Stomach (tissue), 9 donors: ENCODE results near the gene AMBP. TPM values are rescaled to one million over a fixed set of nuclear protein-coding genes. Genes with fewer than 3 reads are reported as not detected.

Experiments used
- DNase-seq, 2 donors: peaks; one replicate each; pipeline versions ENCODE4 v3.0.0 to v3.0.0-alpha.2; 2013 to 2019
- H3K27ac ChIP-seq, 5 donors: fragments of 200-600 bp in 4 of 5; sonication (generic) in 4 of 5; one replicate each; pipeline ENCODE4 v1.5.1; 2013 to 2019; ENCODE audit warnings: mild to moderate bottlenecking in 1 of 5, moderate library complexity in 1 of 5
- H3K27me3 ChIP-seq, 3 donors: fragments of 200-600 bp; sonication (generic); one replicate each; pipeline ENCODE4 v1.5.1; 2017 to 2019; ENCODE audit warnings: mixed run types in 1 of 3
- H3K36me3 ChIP-seq, 4 donors: fragments of 200-600 bp; sonication (generic); 1 replicate in 3 of 4; 2 replicates in 1 of 4; pipeline ENCODE4 v1.5.1; 2016 to 2019
- H3K4me1 ChIP-seq, 4 donors: fragments of 200-600 bp; sonication (generic); one replicate each; pipeline ENCODE4 v1.5.1; 2016 to 2019
- H3K4me3 ChIP-seq, 4 donors: fragments of 200-600 bp; sonication (generic) in 3 of 4; one replicate each; pipeline ENCODE4 v1.5.1; 2016 to 2019; ENCODE audit warnings: mild to moderate bottlenecking in 1 of 4
- H3K9me3 ChIP-seq, 4 donors: fragments of 200-600 bp; sonication (generic); one replicate each; pipeline ENCODE4 v1.5.1; 2016 to 2019
- EP300 ChIP-seq: sonication (generic); formaldehyde crosslinking; IDR thresholded peaks from one replicate; pipeline ENCODE4 v1.6.1; 2017; ENCODE audit warnings: antibody characterized with exemption
- POLR2A ChIP-seq, 4 donors: fragments of 450-650 bp; IDR thresholded peaks; one replicate each; pipeline ENCODE4 v1.6.1; 2016; ENCODE audit warnings: antibody characterized with exemption in 4 of 4, control low read depth in 2 of 4, mild to moderate bottlenecking in 1 of 4, moderate library complexity in 1 of 4
- POLR2AphosphoS5 ChIP-seq, 3 donors: sonication (generic); formaldehyde crosslinking; IDR thresholded peaks; one replicate each; pipeline ENCODE4 v1.6.1; 2016; ENCODE audit warnings: antibody characterized with exemption in 3 of 3
- WGBS, 5 donors: extraction: QIAGEN DNeasy Blood & Tissue Kit in 3 of 5; methylation state at CpG; one replicate each; pipeline versions ENCODE4 v1.1.5 to v1.1.7; 2013 to 2018; 5-methylcytosine and 5-hydroxymethylcytosine counted together
- intact Hi-C: fragments of 100-400 bp; cut with DNase I; formaldehyde crosslinking; loops from one replicate; pipeline ENCODE4 v1.15.1; 2023; ENCODE audit warnings: low total_unique reads
- polyA plus RNA-seq, 3 donors: library from polyadenylated mRNA; stranded (reverse); fragments of 200-250 nt; gene quantifications; one replicate each; pipeline ENCODE4 v1.2.3, GENCODE V29; 2013
- total RNA-seq, 5 donors: library from RNA; depleted of rRNA; stranded (reverse); fragments of >200 nt; gene quantifications; one replicate each; pipeline versions ENCODE4 v1.1.0 to v1.2.3, GENCODE V29; 2014 to 2016
- TF ChIP-seq, protein P1 (sequence below), 7 experiments: fragments of 450-650 bp in 4 of 7; fragments of 200-600 bp in 3 of 7; sonication (generic) in 3 of 7; IDR thresholded peaks; one replicate each; pipeline ENCODE4 v1.5.1; 2016 to 2019; ENCODE audit warnings: antibody characterized with exemption in 7 of 7, control low read depth in 2 of 7, mild to moderate bottlenecking in 1 of 7
- donor health status: healthy with polysubstance abuse.
- donor health status: Bipolar disorder and iron deficiency.
- donor health status: healthy.

AMBP gene
- total and polyA plus RNA-seq, 8 donors, result 0.89 to 3.3 (median 2.5) TPM; not detected in 2

DNA sequence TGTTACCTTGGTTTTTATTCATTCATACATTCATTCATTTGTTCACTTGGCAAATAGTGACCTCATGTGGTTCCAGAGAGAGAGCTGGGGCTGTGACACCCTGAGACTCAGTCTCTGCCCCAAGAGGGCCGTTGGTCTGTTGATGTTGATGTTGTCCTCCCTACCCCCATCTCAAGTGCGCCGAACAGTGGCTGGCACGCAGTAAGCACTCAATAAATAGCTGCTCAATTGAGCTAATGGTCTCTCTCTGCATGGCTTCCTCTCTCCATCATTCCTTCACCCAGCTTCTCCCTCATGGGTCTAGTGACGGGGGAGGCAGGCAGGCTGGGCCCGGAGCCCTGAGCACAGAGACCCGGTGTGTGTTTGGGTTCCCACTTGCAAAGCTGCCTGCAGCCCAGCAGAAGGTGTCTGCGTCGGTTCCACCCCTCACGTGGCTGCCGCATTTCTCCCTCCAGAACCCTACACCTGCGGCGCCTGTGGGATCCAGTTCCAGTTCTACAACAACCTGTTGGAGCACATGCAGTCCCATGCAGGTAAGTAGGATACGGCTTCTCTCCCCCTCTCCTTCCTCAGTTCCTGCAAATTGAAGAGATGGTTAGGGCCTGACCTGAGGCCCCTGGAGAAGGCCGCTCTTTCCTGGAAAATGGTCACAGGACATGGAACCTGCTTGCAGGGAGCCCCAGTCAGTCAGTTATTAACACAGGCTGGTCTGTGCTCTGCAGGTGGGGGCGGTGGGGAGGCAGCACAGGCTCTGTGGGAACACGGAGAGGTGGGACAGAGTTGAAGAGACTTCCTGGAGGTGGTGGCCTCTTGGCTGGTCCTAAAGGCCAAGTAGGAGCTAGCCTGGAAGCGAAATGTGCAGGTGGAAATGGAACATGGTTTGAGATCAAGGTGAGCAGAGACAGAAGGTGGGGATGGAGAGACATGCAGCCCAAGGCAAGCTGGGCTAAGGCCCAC, 42.0 kb downstream of the AMBP start:
- WGBS, 5 donors, result 93 to 96% (median 96%) methylated on average over 18 of the region's 18 CpGs
- no peaks in the 10 kb centered on the region for H3K27me3 ChIP-seq
- no peaks in the 10 kb centered on the region for H3K4me1 ChIP-seq
- H3K9me3 ChIP-seq, result no peaks in the 10 kb centered on the region
- peaks cover 16 to 87% (median 85%) of the 10 kb centered on the region in 4 donors for H3K36me3 ChIP-seq
- intact Hi-C loops, result no loop called here
- H3K4me3 ChIP-seq, result no peak overlapping the region
- TF ChIP-seq EP300, result no peak
- TF ChIP-seq POLR2AphosphoS5 (IDR thresholded peaks at IDR 0.05), result no peak
- no peak for TF ChIP-seq POLR2A (IDR thresholded peaks at IDR 0.05)
- TF ChIP-seq, protein P1, sequence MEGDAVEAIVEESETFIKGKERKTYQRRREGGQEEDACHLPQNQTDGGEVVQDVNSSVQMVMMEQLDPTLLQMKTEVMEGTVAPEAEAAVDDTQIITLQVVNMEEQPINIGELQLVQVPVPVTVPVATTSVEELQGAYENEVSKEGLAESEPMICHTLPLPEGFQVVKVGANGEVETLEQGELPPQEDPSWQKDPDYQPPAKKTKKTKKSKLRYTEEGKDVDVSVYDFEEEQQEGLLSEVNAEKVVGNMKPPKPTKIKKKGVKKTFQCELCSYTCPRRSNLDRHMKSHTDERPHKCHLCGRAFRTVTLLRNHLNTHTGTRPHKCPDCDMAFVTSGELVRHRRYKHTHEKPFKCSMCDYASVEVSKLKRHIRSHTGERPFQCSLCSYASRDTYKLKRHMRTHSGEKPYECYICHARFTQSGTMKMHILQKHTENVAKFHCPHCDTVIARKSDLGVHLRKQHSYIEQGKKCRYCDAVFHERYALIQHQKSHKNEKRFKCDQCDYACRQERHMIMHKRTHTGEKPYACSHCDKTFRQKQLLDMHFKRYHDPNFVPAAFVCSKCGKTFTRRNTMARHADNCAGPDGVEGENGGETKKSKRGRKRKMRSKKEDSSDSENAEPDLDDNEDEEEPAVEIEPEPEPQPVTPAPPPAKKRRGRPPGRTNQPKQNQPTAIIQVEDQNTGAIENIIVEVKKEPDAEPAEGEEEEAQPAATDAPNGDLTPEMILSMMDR (IDR thresholded peaks at IDR 0.05), result no peak
- DNase-seq, result no peak
- no peak overlapping the region for H3K27ac ChIP-seq

DNA sequence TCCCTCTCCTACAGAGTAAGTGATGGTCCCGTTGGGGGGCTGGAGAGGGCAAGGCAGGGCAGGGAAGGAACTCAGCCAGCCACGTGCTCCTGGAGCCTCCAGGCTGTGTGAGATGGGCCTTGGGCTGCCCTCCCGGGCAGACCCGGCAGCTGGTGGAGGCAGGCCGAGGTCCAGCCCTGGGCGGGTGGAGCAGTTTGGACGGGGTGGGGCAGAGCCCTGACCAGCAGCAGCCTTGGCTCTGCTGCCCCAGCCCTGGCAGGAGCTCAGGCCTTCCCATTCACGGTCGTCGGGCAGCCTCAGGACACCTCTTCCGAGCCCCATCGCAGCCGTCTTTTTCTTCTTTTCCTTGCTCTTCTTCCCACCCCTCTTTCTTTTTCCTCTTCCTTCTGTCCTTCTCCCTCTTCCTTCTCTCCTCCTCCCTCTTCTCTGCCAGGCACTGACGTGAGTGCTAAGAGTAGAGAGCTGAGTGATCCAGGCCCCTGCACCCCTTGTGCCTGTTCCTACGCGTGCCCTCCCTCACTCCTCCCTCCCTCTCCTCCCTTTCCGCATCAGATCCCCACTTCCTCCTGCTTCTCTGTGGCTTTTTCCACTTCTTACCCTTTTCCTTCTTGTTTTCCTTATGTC, 42.8 kb downstream of the AMBP start:
- Histone ChIP-seq H3K4me3 (no peak overlapping the region), H3K27ac (no peak overlapping the region), H3K36me3 (peaks cover 16 to 93% (median 91%) of the 10 kb centered on the region in 4 donors), H3K27me3 (no peaks in the 10 kb centered on the region), H3K9me3 (no peaks in the 10 kb centered on the region), H3K4me1 (no peaks in the 10 kb centered on the region)
- no peak for DNase-seq
- TF ChIP-seq EP300, result no peak
- TF ChIP-seq POLR2A (IDR thresholded peaks at IDR 0.05), result no peak
- TF ChIP-seq, protein P1 (IDR thresholded peaks at IDR 0.05), result no peak
- intact Hi-C loops, result no loop called here
- WGBS, 5 donors, result 62 to 78% (median 69%) methylated on average over 17 of the region's 17 CpGs

DNA sequence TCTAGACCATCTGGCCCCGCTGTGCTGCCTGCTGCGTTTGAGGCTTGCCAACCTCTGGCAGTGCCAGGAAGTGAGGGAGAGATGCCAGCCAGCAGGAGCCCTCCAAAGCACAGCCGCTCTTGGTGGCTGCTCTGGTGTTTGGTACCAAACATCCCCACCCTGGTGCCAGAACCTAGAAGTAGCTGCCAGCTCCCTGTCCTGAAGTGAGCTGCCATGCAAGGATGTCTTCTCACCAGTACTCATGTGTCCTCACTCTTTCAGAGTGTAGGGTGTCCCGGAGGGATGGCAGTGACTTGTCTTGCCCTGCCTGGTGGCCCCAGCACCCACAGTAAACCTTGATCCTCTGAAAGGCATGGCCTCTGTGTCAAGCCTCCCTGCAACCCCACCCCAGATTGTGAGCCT, 43.4 kb downstream of the AMBP start:
- intact Hi-C loops, result no loop called here
- TF ChIP-seq, protein P1 (IDR thresholded peaks at IDR 0.05), result no peak
- no peak for TF ChIP-seq EP300
- no peak for TF ChIP-seq POLR2AphosphoS5 (IDR thresholded peaks at IDR 0.05)
- no peak for TF ChIP-seq POLR2A (IDR thresholded peaks at IDR 0.05)
- Histone ChIP-seq H3K9me3 (no peaks in the 10 kb centered on the region), H3K4me1 (no peaks in the 10 kb centered on the region), H3K27ac (no peak overlapping the region), H3K27me3 (no peaks in the 10 kb centered on the region), H3K4me3 (no peak overlapping the region), H3K36me3 (peaks cover 16 to 93% (median 91%) of the 10 kb centered on the region in 4 donors)
- no peak for DNase-seq
- WGBS, 5 donors, result 74 to 83% (median 79%) methylated on average over 1 to 4 of the region's 4 CpGs

DNA sequence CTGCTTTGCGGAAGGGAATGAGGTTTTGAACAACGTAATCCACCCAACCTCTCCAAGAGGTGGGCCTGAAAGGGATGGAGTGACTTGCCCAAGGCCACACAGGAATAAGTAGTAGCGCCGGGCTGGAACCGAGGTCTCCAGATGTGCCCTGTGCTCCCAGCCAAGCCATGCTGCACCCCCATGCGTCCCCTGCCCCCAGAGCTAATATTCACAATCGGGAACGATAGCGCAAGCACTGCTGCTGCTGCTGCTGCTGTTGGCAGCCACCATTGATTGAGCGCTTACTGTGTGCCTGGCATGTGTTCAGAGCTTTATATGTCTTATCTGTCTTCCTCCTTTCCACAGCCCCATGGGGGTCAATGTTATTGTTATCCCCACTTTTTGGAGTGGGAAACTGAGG, 43.9 kb downstream of the AMBP start:
- DNase-seq, result no peak
- intact Hi-C loops, result no loop called here
- no peak overlapping the region for H3K27ac ChIP-seq
- 88 to 95% (median 92%) methylated on average over 10 of the region's 10 CpGs for WGBS, 5 donors
- H3K4me3 ChIP-seq, result no peak overlapping the region
- TF ChIP-seq EP300, result no peak
- TF ChIP-seq POLR2A (IDR thresholded peaks at IDR 0.05), result no peak
- TF ChIP-seq, protein P1 (IDR thresholded peaks at IDR 0.05), result no peak
- no peak for TF ChIP-seq POLR2AphosphoS5 (IDR thresholded peaks at IDR 0.05)
- H3K27me3 ChIP-seq, result no peaks in the 10 kb centered on the region
- peaks cover 13 to 93% (median 91%) of the 10 kb centered on the region in 4 donors for H3K36me3 ChIP-seq
- no peaks in the 10 kb centered on the region for H3K9me3 ChIP-seq
- no peaks in the 10 kb centered on the region for H3K4me1 ChIP-seq
